Measurements from ENCODE around the gene PSMB7.

- TF ChIP-seq, protein P1, sequence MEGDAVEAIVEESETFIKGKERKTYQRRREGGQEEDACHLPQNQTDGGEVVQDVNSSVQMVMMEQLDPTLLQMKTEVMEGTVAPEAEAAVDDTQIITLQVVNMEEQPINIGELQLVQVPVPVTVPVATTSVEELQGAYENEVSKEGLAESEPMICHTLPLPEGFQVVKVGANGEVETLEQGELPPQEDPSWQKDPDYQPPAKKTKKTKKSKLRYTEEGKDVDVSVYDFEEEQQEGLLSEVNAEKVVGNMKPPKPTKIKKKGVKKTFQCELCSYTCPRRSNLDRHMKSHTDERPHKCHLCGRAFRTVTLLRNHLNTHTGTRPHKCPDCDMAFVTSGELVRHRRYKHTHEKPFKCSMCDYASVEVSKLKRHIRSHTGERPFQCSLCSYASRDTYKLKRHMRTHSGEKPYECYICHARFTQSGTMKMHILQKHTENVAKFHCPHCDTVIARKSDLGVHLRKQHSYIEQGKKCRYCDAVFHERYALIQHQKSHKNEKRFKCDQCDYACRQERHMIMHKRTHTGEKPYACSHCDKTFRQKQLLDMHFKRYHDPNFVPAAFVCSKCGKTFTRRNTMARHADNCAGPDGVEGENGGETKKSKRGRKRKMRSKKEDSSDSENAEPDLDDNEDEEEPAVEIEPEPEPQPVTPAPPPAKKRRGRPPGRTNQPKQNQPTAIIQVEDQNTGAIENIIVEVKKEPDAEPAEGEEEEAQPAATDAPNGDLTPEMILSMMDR (IDR thresholded peaks at IDR 0.05) = no peak
- TF ChIP-seq POLR2A (IDR thresholded peaks at IDR 0.05) = no peak
Observed at GRCh38 chr9:124390794-124391658, 24.2 kb downstream of the PSMB7 start.

Data from heart left ventricle (tissue), 13 donors.